SK-N-SH (cell line): ENCODE measurements around the gene IDI2. TPM values are rescaled to one million over a fixed set of nuclear protein-coding genes. Genes with fewer than 3 reads are reported as not detected.

ENCODE experiments used
- CTCF ChIA-PET: fragments of 300-600, 350-600 bp; formaldehyde crosslinking; extraction: SDS; loops from one replicate; lab custom pipeline; 2021; lab: Yijun Ruan, JAX
- POLR2A ChIA-PET: fragments of 350-600 bp; sonication (Branson Sonifier 250); formaldehyde crosslinking; extraction: SDS; loops from one replicate; lab custom pipeline; 2020; ENCODE audit warnings: antibody characterized with exemption, inconsistent platforms; lab: Yijun Ruan, JAX
- DNase-seq: peaks from one replicate; pipeline ENCODE4 v3.0.0; 2012
- H2AFZ ChIP-seq: fragments of 200-600 bp; sonication (generic); 2 replicates; pipeline ENCODE4 v1.8.1; 2016; ENCODE audit warnings: antibody characterized with exemption, mild to moderate bottlenecking, low read depth
- H3F3A ChIP-seq: fragments of 200-600 bp; sonication (generic); replicated peaks from 2 replicates; pipeline ENCODE3; 2016; ENCODE audit warnings: antibody characterized with exemption, mild to moderate bottlenecking; ENCODE audit not compliant: insufficient read depth
- H3K27ac ChIP-seq, 2 experiments: fragments of 200-500 bp in 1 of 2; fragments of 200-600 bp in 1 of 2; sonication (Bioruptor generic) in 1 of 2; sonication (generic), shearing (Covaris generic) in 1 of 2; 2 replicates each; pipeline versions ENCODE4 v1.5.1 to v1.6.1; 2014 to 2016; ENCODE audit warnings: low read depth in 2 of 2, inconsistent platforms in 1 of 2, low read length in 1 of 2, mild to moderate bottlenecking in 1 of 2, mixed read lengths in 1 of 2
- H3K27me3 ChIP-seq: fragments of 200-600 bp; sonication (generic), shearing (Covaris generic); 2 replicates; pipeline ENCODE4 v1.6.1; 2016; ENCODE audit warnings: mixed run types; ENCODE audit not compliant: insufficient read depth
- H3K36me3 ChIP-seq, 2 experiments: fragments of 200-500 bp in 1 of 2; fragments of 200-600 bp in 1 of 2; sonication (Bioruptor generic) in 1 of 2; sonication (generic) in 1 of 2; replicated peaks in 1 of 2; 2 replicates each; pipeline versions ENCODE3 to v1.5.1; 2014 to 2016; ENCODE audit warnings: low read length in 1 of 2, mild to moderate bottlenecking in 1 of 2; ENCODE audit not compliant: insufficient read depth in 2 of 2, control insufficient read depth in 1 of 2
- H3K4me1 ChIP-seq, 2 experiments: fragments of 200-500 bp in 1 of 2; fragments of 200-600 bp in 1 of 2; sonication (Bioruptor generic) in 1 of 2; sonication (generic), shearing (Covaris generic) in 1 of 2; 2 replicates each; pipeline versions ENCODE4 v1.5.1 to v1.6.1; 2014 to 2016; ENCODE audit warnings: low read depth in 1 of 2, low read length in 1 of 2, mixed run types in 1 of 2; ENCODE audit not compliant: insufficient read depth in 2 of 2, control insufficient read depth in 1 of 2
- H3K4me2 ChIP-seq: fragments of 200-600 bp; sonication (generic), shearing (Covaris generic); 2 replicates; pipeline ENCODE4 v1.6.1; 2017; ENCODE audit warnings: mixed run types
- H3K4me3 ChIP-seq, 2 experiments: fragments of 200-500 bp in 1 of 2; fragments of 200-600 bp in 1 of 2; sonication (Bioruptor generic) in 1 of 2; sonication (generic), shearing (Covaris generic) in 1 of 2; 2 replicates each; pipeline versions ENCODE4 v1.5.1 to v1.8.1; 2014 to 2016; ENCODE audit warnings: low read depth in 2 of 2, inconsistent platforms in 1 of 2, low read length in 1 of 2, mild to moderate bottlenecking in 1 of 2, mixed read lengths in 1 of 2, moderate library complexity in 1 of 2
- H3K79me2 ChIP-seq: fragments of 200-600 bp; sonication (generic); 2 replicates; pipeline ENCODE4 v1.8.1; 2017; ENCODE audit warnings: mild to moderate bottlenecking; ENCODE audit not compliant: insufficient read depth
- H3K9ac ChIP-seq: fragments of 200-600 bp; sonication (generic); 2 replicates; pipeline ENCODE4 v1.6.1; 2017; ENCODE audit warnings: mixed run types
- H3K9me2 ChIP-seq: fragments of 200-600 bp; sonication (generic); 2 replicates; pipeline ENCODE4 v1.6.1; 2017; ENCODE audit warnings: mixed run types
- H3K9me3 ChIP-seq: fragments of 200-600 bp; sonication (generic); 2 replicates; pipeline ENCODE4 v1.6.1; 2017; ENCODE audit warnings: mixed run types, mild to moderate bottlenecking, moderate library complexity
- H4K20me1 ChIP-seq: fragments of 200-600 bp; sonication (generic); 2 replicates; pipeline ENCODE4 v1.6.1; 2017; ENCODE audit warnings: mild to moderate bottlenecking, mixed run types; ENCODE audit not compliant: insufficient read depth
- CTCF ChIP-seq: fragments of 200-600 bp; sonication (generic); IDR thresholded peaks from 2 replicates; pipeline ENCODE4 v1.6.1; 2017; ENCODE audit warnings: antibody characterized with exemption, mild to moderate bottlenecking, moderate library complexity
- EP300 ChIP-seq, 2 experiments: IDR thresholded peaks; 2 replicates each; pipeline versions ENCODE4 v1.4.0 to v1.6.1; 2012; ENCODE audit warnings: borderline replicate concordance in 1 of 2, low read depth in 1 of 2, low read length in 1 of 2
- FOXJ3 ChIP-seq: sonication (generic); formaldehyde crosslinking; IDR thresholded peaks from 2 replicates; pipeline ENCODE4 v1.5.1; 2020; ENCODE audit warnings: mild to moderate bottlenecking, missing genetic modification reagents
- GABPA ChIP-seq: IDR thresholded peaks from 2 replicates; pipeline ENCODE4 v1.4.0; 2012; ENCODE audit warnings: low read depth, mild to moderate bottlenecking
- JUND ChIP-seq: IDR thresholded peaks from 2 replicates; pipeline ENCODE4 v1.4.0; 2012
- MAX ChIP-seq: IDR thresholded peaks from 2 replicates; pipeline ENCODE4 v1.4.0; 2012; ENCODE audit warnings: low read depth
- MEF2A ChIP-seq: IDR thresholded peaks from 2 replicates; pipeline ENCODE4 v1.4.0; 2012; ENCODE audit warnings: low read depth, borderline replicate concordance
- MXI1 ChIP-seq: IDR thresholded peaks from 2 replicates; pipeline ENCODE4 v1.6.1; 2012; ENCODE audit warnings: mild to moderate bottlenecking, low read depth, low read length, improper control_type of control experiment
- PBX3 ChIP-seq: IDR thresholded peaks from 2 replicates; pipeline ENCODE4; 2012
- POLR2AphosphoS5 ChIP-seq: IDR thresholded peaks from 2 replicates; pipeline ENCODE4 v1.6.1; 2012; ENCODE audit warnings: low read depth, low read length
- RCOR1 ChIP-seq: fragments of 150-350 bp; IDR thresholded peaks from 2 replicates; pipeline ENCODE4 v1.6.1; 2017; ENCODE audit warnings: antibody characterized with exemption, low read length
- REST ChIP-seq: IDR thresholded peaks from 2 replicates; pipeline ENCODE4 v1.6.1; 2012; ENCODE audit warnings: mild to moderate bottlenecking, low read depth, low read length, moderate library complexity
- SIN3A ChIP-seq: IDR thresholded peaks from 2 replicates; pipeline ENCODE4 v1.6.1; 2012; ENCODE audit warnings: low read depth, mild to moderate bottlenecking, low read length, moderate library complexity, borderline replicate concordance
- TAF1 ChIP-seq: IDR thresholded peaks from 2 replicates; pipeline ENCODE4 v1.6.1; 2012; ENCODE audit warnings: low read depth, mild to moderate bottlenecking, low read length, moderate library complexity, borderline replicate concordance
- USF2 ChIP-seq: fragments of 150-350 bp; IDR thresholded peaks from 2 replicates; pipeline ENCODE4 v1.6.1; 2017; ENCODE audit warnings: antibody characterized with exemption, low read length, low read depth, borderline replicate concordance
- YY1 ChIP-seq: IDR thresholded peaks from 2 replicates; pipeline ENCODE4 v1.4.0; 2012; ENCODE audit warnings: low read depth, mild to moderate bottlenecking
- WGBS: methylation state at CpG from one replicate; pipeline ENCODE4 v1.1.6; 2017; ENCODE audit warnings: low lambda C conversion rate; 5-methylcytosine and 5-hydroxymethylcytosine counted together
- polyA plus RNA-seq, 3 experiments: library from polyadenylated mRNA; depleted of rRNA; stranded (reverse); fragments of >200 nt; gene quantifications; 2 replicates each; pipeline ENCODE4 v1.2.3, GENCODE V29; 2012

Gene IDI2
- polyA plus RNA-seq, 1 of the 3 experiments (the other 2 are of a cell fraction), result not detected

GRCh38 chr10:1049425-1049958 is 23.8 kb upstream of the IDI2 start:
- WGBS, result under 1% methylated on average over 20 of the region's 34 CpGs
- POLR2A ChIA-PET, result interaction anchor here (0.9 to 1.6 kb wide), 5 partner anchors 10 to 157 kb away, joined by 3 to 7 read pairs (median 4); partner anchors contain the start of gene LARP4B
- peak overlapping the region; percentile 90 to 92 for H3K4me3 ChIP-seq
- no peaks in the 10 kb centered on the region for H3K27me3 ChIP-seq
- peak overlapping the region; percentile 97 for H3K9ac ChIP-seq
- peaks cover 14% of the 10 kb centered on the region for H3F3A ChIP-seq
- no peaks in the 10 kb centered on the region for H3K9me2 ChIP-seq
- peak; percentile 96 for DNase-seq
- H4K20me1 ChIP-seq, result peaks cover 25% of the 10 kb centered on the region
- peak; percentile 15; the same call in 1 of the 2 replicates for TF ChIP-seq YY1
- TF ChIP-seq MEF2A, result no peak
- peak; percentile 35; the same call in 1 of the 2 replicates for TF ChIP-seq MXI1
- no peak for TF ChIP-seq FOXJ3 (CRISPR knock-in tag)
- peak; percentile 30 for TF ChIP-seq TAF1
- peak; percentile 8; the same call in 1 of the 2 replicates for TF ChIP-seq POLR2AphosphoS5
- H3K4me1 ChIP-seq, result peaks cover 10 to 15% of the 10 kb centered on the region in 2 experiments; a peak in 3 of 4 replicates
- peak overlapping the region; percentile 77; the same call in 1 of the 2 replicates for H2AFZ ChIP-seq
- CTCF ChIA-PET, result interaction anchor here (1.5 kb wide), 1 partner anchor 12 kb away, joined by 3 read pairs; no protein-coding TSS in a partner anchor
- peaks cover 25 to 28% of the 10 kb centered on the region in 2 experiments for H3K36me3 ChIP-seq
- H3K9me3 ChIP-seq, result no peaks in the 10 kb centered on the region
- peak overlapping the region; percentile 99 for H3K27ac ChIP-seq
- peak overlapping the region; percentile 77 for H3K4me2 ChIP-seq
- peaks cover 79% of the 10 kb centered on the region for H3K79me2 ChIP-seq

GRCh38 chr10:1048732-1049424 is 23.2 kb upstream of the IDI2 start, which contains the start of gene IDI1:
Gene IDI1 (minus strand): TSS chr10:1049119. CDS start chr10:1049003, 116 bp downstream.
- H3K4me3 ChIP-seq, result peak within 1 kb of the TSS; percentile 90 to 92
- peak within 1 kb of the TSS; percentile 79; the same call in 1 of the 2 replicates for H2AFZ ChIP-seq
- 1% methylated on average over 19 of the region's 83 CpGs for WGBS
- H3K27ac ChIP-seq, result peak within 1 kb of the TSS; percentile 99
- no peaks in the 10 kb centered on the region for H3K9me2 ChIP-seq
- peaks cover 14% of the 10 kb centered on the region for H3F3A ChIP-seq
- peaks cover 79% of the 10 kb centered on the region for H3K79me2 ChIP-seq
- H4K20me1 ChIP-seq, result peaks cover 20% of the 10 kb centered on the region
- H3K4me1 ChIP-seq, result peaks cover 10 to 18% of the 10 kb centered on the region in 2 experiments; a peak in 3 of 4 replicates
- peak within 1 kb of the TSS; percentile 77 for H3K4me2 ChIP-seq
- peak within 1 kb of the TSS; percentile 97 for H3K9ac ChIP-seq
- H3K9me3 ChIP-seq, result no peaks in the 10 kb centered on the region
- DNase-seq, result peak; percentile 95
- CTCF ChIA-PET, result interaction anchor here (0.7 to 1.5 kb wide), 2 partner anchors 11 to 56 kb away, joined by 3 read pairs; no protein-coding TSS in a partner anchor
- POLR2A ChIA-PET, result interaction anchor here (0.8 to 1.6 kb wide), 7 partner anchors 10 to 156 kb away, joined by 3 to 7 read pairs (median 4); partner anchors contain the start of genes GTPBP4 and LARP4B
- no peaks in the 10 kb centered on the region for H3K27me3 ChIP-seq
- peaks cover 22 to 28% of the 10 kb centered on the region in 2 experiments for H3K36me3 ChIP-seq
- no peak for TF ChIP-seq JUND
- TF ChIP-seq USF2, result no peak
- TF ChIP-seq CTCF, result no peak
- peak; percentile 81 for TF ChIP-seq TAF1
- TF ChIP-seq SIN3A, result peak; percentile 29
- TF ChIP-seq EP300 (IDR thresholded peaks at IDR 0.05; ENCODE audit: borderline replicate concordance in 1 of 2, low read depth in 1 of 2, low read length in 1 of 2), result no peak
- TF ChIP-seq MAX, result peak; percentile 84
- TF ChIP-seq GABPA, result peak; percentile 82
- TF ChIP-seq REST, result no peak
- TF ChIP-seq PBX3, result 0 out of 2 replicates have a peak, but pooled peaks have one; percentile 8
- no peak for TF ChIP-seq RCOR1
- TF ChIP-seq FOXJ3 (CRISPR knock-in tag), result no peak
